ENCODE data around the gene C9orf72.
"Not testable (repeated sequence)": the region's sequence is repeated elsewhere in the genome, so short reads cannot be mapped to it uniquely, and the experiment has no call there.

C9orf72 gene, protein sequence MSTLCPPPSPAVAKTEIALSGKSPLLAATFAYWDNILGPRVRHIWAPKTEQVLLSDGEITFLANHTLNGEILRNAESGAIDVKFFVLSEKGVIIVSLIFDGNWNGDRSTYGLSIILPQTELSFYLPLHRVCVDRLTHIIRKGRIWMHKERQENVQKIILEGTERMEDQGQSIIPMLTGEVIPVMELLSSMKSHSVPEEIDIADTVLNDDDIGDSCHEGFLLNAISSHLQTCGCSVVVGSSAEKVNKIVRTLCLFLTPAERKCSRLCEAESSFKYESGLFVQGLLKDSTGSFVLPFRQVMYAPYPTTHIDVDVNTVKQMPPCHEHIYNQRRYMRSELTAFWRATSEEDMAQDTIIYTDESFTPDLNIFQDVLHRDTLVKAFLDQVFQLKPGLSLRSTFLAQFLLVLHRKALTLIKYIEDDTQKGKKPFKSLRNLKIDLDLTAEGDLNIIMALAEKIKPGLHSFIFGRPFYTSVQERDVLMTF

DNA sequence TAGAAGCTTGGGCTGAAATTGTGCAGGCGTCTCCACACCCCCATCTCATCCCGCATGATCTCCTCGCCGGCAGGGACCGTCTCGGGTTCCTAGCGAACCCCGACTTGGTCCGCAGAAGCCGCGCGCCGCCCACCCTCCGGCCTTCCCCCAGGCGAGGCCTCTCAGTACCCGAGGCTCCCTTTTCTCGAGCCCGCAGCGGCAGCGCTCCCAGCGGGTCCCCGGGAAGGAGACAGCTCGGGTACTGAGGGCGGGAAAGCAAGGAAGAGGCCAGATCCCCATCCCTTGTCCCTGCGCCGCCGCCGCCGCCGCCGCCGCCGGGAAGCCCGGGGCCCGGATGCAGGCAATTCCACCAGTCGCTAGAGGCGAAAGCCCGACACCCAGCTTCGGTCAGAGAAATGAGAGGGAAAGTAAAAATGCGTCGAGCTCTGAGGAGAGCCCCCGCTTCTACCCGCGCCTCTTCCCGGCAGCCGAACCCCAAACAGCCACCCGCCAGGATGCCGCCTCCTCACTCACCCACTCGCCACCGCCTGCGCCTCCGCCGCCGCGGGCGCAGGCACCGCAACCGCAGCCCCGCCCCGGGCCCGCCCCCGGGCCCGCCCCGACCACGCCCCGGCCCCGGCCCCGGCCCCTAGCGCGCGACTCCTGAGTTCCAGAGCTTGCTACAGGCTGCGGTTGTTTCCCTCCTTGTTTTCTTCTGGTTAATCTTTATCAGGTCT is at the start of gene C9orf72:
TSS of gene C9orf72 (minus strand) at position 564 of the 716 bp plus-strand sequence. CDS start 6,361 bp downstream, outside the sequence.
- DNase-seq (ENCODE audit: insufficient read length, low spot score): peak; percentile 77
- TF ChIP-seq POLR2A (IDR thresholded peaks at IDR 0.05; ENCODE audit: low read depth, low read length): peak; percentile 59
- FAIRE-seq: no peak

DNA sequence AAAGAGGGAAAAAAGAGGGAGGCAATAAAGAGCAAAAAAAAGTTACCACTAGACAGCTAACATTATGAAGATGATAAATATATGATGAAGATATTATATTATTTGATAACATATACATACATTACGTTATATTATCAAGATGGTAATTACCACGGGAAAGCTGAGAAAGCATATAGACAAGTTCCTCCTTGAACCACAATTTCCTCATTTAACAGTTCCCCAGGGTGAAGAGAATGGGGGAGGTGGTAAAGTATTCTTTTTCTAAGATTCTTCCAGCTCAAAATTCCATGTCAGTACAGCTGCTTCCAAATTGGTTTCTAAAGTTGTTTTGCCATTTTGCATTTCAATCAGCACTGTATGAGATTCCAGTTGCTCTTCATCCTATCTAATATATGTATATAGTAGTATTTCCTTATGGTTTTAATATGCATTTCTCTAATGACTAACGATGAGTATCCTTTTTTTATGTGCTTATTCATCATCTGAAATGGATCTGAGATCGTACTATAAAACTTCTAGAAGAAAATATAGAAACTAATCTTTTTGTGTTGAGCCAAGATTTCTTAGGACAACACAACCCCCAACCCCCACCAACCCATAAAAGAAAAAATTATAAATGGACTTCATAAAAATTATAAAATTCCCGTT is 49.5 kb upstream of the C9orf72 start:
- FAIRE-seq (no peak), DNase-seq (ENCODE audit: insufficient read length, low spot score) (no peak)
- no peak for TF ChIP-seq POLR2A (IDR thresholded peaks at IDR 0.05; ENCODE audit: low read depth, low read length)

DNA sequence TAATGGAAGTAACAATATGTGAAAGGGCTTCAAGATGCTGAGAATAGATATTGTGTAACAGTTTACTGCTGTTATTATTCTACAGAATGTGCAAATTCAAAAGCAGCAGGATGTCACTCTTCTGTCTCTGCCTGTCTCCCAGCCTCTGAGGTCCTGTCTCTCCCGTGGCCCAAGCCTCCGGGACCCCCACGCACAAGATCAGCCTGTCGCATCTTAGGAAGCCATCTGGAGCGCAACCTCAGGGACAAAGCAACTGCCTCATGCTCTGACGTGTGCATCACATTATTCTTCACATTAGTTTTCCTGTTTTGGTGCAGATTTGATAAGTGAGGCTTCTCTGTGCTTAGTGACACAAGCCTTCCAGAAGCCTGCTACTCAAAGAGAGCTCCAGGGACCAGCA is 46.5 kb upstream of the C9orf72 start:
- DNase-seq (ENCODE audit: insufficient read length, low spot score) (no peak), FAIRE-seq (no peak)
- TF ChIP-seq POLR2A (IDR thresholded peaks at IDR 0.05; ENCODE audit: low read depth, low read length): no peak

DNA sequence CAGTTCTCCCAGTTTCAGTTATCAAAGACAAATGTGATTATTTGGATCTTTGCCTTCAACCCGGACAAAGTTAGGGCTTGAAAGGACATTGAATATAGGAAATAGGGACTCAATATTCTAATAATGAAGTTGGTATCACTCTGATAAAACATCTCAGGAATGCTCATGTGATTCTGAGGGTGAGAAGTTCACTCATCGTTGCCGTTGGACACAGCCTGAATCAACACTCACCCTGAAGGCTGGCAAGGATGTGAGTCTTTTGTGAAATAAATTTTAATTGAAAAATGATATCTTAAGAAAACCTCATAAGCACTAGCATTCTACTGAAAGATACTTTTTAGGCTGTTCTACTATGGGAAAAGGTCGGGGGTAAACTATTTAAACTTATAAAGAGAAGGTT is 44.8 kb upstream of the C9orf72 start:
- FAIRE-seq (no peak), DNase-seq (ENCODE audit: insufficient read length, low spot score) (no peak)
- no peak for TF ChIP-seq POLR2A (IDR thresholded peaks at IDR 0.05; ENCODE audit: low read depth, low read length)

DNA sequence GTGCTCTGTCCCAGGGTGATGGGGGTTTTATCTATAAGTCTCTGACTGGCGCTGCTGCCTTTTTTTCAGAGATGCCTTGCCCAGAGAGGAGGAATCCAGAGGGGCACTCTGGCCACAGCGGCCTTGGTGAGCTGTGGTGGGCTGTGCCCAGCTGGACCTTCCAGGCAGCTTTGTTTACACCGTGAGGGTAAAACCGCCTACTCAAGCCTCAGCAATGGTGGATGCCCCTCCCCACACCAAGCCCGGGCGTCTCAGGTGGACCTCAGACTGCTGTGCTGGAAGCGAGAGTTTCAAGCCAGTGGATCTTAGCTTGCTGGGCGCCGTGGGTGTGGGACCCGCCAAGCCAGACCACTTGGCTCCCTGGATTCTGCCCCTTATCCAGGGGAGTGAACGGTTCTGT is 41.3 kb upstream of the C9orf72 start:
- DNase-seq (ENCODE audit: insufficient read length, low spot score) (no peak), FAIRE-seq (no peak)
- TF ChIP-seq POLR2A (IDR thresholded peaks at IDR 0.05; ENCODE audit: low read depth, low read length): no peak

DNA sequence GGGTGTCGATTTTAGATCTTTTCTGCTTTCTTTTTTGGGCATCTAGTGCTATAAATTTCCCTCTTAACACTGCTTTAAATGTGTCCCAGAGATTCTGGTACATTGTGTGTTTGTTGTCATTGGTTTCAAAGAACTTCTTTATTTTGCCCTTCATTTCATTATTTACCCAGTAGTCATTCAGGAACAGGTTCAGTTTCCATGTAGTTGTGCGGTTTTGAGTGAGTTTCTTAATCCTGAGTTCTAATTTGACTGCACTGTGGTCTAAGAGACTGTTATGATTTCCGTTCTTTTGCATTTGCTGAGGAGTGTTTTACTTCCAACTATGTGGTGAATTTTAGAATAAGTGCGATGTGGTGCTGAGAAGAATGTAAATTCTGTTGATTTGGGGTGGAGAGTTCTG is 38.8 kb upstream of the C9orf72 start:
- not testable (repeated sequence) for FAIRE-seq; DNase-seq (ENCODE audit: insufficient read length, low spot score)

DNA sequence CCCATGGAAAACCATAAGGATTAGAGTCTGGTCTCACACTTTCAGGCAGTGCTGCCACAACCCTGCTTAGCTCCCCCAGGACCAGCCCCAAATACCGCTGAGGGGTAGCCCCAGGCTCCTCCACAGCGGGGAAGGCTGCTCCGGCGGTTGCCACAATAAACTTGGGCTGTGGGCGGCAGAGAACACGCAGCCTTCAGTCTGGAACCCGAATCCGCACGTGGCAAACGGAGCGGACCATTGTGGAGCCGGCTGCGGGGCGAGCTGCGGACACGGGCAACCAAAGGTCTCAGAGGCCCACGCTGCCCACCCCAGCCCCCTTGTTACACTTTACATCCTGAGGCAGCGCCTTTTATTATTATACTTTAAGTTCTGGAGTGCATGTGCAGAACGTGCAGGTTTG is 37.3 kb upstream of the C9orf72 start:
- DNase-seq (ENCODE audit: insufficient read length, low spot score) (no peak), FAIRE-seq (no peak)
- no peak for TF ChIP-seq POLR2A (IDR thresholded peaks at IDR 0.05; ENCODE audit: low read depth, low read length)

DNA sequence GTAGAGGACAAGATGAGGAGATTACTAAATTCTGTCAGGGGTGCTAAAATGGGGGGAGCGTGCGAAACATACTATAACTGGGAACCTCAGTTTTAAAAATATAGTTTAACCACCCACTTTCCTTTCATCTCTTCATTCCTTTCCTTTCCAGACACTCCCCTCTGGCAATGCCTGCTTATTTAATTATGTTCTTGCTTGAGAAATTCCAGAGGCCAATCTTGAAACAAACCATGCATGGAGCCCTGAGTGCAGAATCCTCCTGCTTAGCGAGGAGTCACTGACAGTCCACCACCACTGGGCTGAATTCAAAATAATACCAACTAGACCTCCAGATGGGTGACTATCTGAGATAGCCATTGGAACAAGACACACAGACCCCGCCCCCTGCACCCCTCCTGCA is 29.7 kb upstream of the C9orf72 start:
- FAIRE-seq (no peak), DNase-seq (ENCODE audit: insufficient read length, low spot score) (no peak)

DNA sequence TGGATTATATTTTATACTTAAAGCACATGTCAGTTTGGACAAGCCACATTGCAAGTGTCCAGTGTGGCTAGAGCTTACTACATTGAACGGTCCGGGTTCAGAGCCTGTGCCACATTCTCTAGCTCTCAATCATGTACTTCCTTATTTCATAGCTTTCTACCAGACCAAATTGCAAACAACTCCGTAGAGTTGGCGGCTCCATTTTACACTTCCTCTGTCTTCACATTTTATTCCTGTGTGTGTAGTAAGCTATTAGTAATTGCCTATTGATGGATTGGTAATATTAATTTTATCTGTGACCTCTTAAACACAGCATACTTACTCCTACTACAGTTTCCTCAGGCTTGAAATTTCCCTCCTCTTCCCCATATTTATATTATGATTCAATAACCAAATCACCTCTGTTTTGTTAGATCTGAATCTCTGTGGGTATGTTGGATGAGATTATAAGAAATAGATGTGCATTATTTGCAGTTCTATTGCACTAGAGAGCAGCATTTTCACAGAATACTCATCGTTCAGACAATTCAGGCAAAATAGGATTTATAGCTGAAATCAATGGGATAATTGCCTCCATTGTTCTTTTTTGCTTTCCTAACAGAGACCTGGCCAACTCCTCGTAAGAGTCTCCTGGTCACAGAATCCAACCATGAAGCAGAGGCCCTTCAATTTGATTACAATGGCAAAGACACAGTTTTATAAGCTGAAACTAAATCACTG is 29.0 kb upstream of the C9orf72 start:
- DNase-seq (ENCODE audit: insufficient read length, low spot score) (no peak), FAIRE-seq (no peak)
- no peak for TF ChIP-seq POLR2A (IDR thresholded peaks at IDR 0.05; ENCODE audit: low read depth, low read length)

More for the DNA sequence above, 29.7 kb upstream of the C9orf72 start:
- TF ChIP-seq POLR2A (IDR thresholded peaks at IDR 0.05; ENCODE audit: low read depth, low read length): no peak

DNA sequence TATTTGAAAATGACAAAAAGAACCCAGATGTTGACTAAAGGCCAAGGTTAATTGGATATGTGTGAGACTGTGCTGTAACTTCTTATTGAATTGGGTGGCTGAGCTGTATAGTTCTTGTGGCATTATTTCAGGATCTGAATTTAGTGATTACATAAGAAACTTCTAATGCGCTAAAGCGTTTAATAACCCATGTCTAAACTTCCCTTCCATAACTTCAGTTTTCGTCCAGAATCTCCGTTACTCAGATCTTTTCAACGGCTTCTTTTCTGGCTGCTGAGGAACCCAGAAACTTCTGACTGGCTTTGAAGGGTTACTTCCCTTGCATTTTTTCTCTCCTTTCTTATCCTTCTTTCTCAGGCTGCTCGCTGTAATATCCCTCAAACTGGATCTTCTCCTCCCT is 28.1 kb upstream of the C9orf72 start:
- TF ChIP-seq POLR2A (IDR thresholded peaks at IDR 0.05; ENCODE audit: low read depth, low read length): no peak
- FAIRE-seq: no peak
- no peak for DNase-seq (ENCODE audit: insufficient read length, low spot score)

DNA sequence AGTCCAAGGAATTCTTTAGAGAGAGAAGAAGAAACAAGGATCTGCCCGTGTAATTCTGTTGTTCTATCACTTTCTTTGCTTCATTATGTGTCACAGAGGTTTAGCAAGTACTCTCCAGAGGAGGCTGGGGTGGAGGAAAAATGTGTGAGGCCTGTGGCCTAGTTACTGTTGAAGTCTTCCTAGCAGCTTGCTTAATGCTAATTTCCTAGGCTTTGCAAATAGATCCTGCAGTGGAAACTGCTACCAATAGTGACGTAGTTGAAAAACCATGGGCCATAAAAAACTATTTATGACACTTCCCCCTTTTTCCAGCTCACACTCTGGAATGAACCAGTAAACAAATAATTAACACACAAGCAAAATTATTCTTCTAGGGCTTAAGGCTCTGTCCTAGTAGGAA is 27.0 kb upstream of the C9orf72 start:
- no peak for FAIRE-seq

DNA sequence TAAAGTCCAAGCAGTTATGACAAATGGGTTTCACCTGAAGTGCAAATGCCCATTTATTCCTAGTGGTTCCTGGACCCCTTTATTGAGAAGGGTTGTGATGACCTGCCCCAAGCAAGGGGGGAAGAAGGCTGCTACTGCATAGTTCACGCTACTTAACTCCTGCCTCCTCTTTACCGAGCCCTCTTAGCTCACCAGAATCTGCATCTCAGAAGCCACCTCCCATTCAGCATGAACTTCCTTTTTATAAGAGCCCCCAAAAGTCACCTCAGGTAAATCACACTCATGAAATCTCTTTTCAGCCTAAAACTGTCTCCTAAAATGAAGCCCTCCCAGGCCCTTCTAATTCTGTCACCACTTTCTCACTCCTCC is 26.6 kb upstream of the C9orf72 start:
- FAIRE-seq: no peak
- TF ChIP-seq POLR2A (IDR thresholded peaks at IDR 0.05; ENCODE audit: low read depth, low read length): no peak
- no peak for DNase-seq (ENCODE audit: insufficient read length, low spot score)

More for the DNA sequence above, 27.0 kb upstream of the C9orf72 start:
- DNase-seq (ENCODE audit: insufficient read length, low spot score): no peak
- TF ChIP-seq POLR2A (IDR thresholded peaks at IDR 0.05; ENCODE audit: low read depth, low read length): no peak

DNA sequence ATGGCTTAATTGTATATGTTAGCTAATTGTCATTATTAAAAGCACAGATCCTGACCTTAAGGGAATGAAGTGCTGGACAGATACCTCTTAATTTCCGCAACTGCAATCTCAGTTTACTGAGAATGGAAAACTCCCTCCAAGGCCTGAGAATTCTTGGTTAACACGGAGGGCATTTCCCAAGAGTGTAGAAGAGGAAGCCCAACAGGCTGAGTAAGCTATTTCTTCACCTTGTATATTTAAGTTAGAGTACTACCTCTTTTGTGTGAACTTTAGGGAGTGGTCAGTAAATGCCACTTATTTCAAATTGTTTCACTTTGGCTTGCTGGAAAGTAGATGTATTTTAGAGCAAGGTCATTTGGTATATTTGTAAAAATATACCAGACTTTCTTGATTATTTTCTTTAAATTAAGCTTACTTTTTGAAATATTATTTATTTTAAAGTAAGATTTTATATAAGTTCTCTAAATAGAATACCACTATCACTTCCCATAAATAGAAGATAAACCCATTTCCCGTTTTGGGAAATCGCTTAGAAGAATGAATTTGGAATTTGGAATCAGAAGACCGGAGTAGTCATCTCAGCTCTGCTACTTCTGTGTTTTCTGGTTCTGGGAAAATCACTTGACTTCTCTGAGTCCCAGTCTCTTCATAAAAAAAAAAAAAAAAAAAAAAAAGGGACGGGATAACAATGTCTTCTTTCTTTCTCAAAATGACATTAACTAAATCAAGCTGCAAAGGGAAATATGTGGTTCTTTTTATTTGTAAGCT is 26.0 kb upstream of the C9orf72 start:
- no peak for TF ChIP-seq POLR2A (IDR thresholded peaks at IDR 0.05; ENCODE audit: low read depth, low read length)
- no peak for FAIRE-seq
- DNase-seq (ENCODE audit: insufficient read length, low spot score): no peak
